HEK293T (cell line): ENCODE measurements around the gene KIDINS220.

ENCODE experiments used
- L3MBTL2 ChIP-seq: fragments of 450-650 bp; conservative IDR thresholded peaks from 2 replicates; pipeline ENCODE4 v1.6.1; 2016; ENCODE audit warnings: mild to moderate bottlenecking
- NFRKB ChIP-seq: fragments of 450-650 bp; IDR thresholded peaks from 2 replicates; pipeline ENCODE4 v1.6.1; 2016; ENCODE audit warnings: mild to moderate bottlenecking, moderate library complexity
- ZNF384 ChIP-seq: fragments of 450-650 bp; IDR thresholded peaks from 2 replicates; pipeline ENCODE4 v1.6.1; 2016

GRCh38 chr2:8779795-8780671 is 57.4 kb downstream of the KIDINS220 start:
- TF ChIP-seq NFRKB: no peak
- TF ChIP-seq L3MBTL2: no peak
- TF ChIP-seq ZNF384: no peak
